ENCODE results near the gene POLD4. TPM values are rescaled to one million over a fixed set of nuclear protein-coding genes. Genes with fewer than 3 reads are reported as not detected.
A peak's percentile ranks its signal among the peaks of the same experiment; 100 is the strongest.

The POLD4 gene
- total RNA-seq, 1 donor, result 43.2 TPM

DNA sequence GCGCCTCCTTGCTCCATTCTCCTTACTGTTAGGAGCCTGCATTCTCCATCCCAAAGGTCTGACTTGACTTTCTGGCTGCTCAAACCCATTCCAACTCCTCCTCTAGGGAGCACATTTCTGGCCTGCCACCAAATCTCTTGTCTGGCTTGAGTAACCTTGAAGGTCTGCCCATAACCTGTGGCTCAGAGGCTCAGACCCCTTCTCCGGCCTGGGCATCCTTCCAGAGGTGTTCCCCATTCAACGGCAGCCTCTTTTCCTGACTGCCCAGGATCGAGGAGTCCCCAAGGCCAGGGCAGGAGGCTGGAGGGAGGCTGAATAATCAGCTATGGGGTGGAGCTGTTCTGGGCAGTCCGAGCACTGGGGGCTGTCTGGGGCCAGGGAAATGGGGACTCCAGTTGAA is 40.6 kb upstream of the POLD4 start:
- DNase-seq (ENCODE audit: low read depth), result no peak
- H3K4me3 ChIP-seq (ENCODE audit: low read depth, low read length), result no peak overlapping the region
- TF ChIP-seq, protein P1, sequence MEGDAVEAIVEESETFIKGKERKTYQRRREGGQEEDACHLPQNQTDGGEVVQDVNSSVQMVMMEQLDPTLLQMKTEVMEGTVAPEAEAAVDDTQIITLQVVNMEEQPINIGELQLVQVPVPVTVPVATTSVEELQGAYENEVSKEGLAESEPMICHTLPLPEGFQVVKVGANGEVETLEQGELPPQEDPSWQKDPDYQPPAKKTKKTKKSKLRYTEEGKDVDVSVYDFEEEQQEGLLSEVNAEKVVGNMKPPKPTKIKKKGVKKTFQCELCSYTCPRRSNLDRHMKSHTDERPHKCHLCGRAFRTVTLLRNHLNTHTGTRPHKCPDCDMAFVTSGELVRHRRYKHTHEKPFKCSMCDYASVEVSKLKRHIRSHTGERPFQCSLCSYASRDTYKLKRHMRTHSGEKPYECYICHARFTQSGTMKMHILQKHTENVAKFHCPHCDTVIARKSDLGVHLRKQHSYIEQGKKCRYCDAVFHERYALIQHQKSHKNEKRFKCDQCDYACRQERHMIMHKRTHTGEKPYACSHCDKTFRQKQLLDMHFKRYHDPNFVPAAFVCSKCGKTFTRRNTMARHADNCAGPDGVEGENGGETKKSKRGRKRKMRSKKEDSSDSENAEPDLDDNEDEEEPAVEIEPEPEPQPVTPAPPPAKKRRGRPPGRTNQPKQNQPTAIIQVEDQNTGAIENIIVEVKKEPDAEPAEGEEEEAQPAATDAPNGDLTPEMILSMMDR (IDR thresholded peaks at IDR 0.05; ENCODE audit: insufficient read depth, low read depth, low read length), result no peak

DNA sequence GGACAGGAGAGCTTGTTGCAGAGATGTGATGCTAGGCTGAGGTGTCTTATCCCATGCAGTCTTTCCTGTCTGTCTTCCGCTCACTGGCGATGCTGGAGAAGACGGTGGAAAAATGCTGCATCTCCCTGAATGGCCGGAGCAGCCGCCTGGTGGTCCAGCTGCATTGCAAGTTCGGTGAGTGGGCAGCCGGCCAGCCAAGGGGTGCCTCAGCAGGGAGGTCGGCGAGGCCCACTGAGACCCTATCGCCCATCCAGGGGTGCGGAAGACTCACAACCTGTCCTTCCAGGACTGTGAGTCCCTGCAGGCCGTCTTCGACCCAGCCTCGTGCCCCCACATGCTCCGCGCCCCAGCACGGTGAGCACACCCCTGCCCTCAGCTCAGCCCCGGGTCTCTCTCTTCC is 40.1 kb upstream of the POLD4 start:
- no peak for DNase-seq (ENCODE audit: low read depth)
- H3K4me3 ChIP-seq (ENCODE audit: low read depth, low read length), result no peak overlapping the region
- TF ChIP-seq, protein P1 (IDR thresholded peaks at IDR 0.05; ENCODE audit: insufficient read depth, low read depth, low read length), result no peak

DNA sequence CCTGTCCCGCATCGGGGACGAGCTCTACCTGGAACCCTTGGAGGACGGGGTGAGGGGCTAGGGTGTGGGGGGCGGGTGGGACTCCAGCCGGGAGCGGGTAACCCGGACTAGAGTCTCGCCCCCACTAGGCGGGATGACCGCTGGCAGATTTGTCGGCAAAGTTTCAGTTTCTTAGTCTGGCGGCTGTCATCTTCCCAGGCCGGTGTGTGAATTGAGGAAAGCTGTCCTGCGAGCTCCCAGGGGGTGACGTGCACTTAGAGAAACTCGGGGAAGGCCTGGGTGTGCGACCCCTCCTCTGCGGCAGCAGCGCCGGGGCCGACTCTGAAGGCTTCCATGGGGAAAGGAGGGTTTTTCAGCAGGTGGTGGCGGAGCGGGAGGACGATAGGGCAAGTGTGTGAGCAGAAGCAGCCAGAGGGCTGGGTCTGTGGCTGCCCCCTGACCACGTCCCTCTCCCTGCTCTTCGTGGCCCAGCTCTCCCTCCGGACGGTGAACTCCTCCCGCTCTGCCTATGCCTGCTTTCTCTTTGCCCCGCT is 38.9 kb upstream of the POLD4 start:
- H3K4me3 ChIP-seq (ENCODE audit: low read depth, low read length), result peak overlapping the region; percentile 88
- TF ChIP-seq, protein P1 (IDR thresholded peaks at IDR 0.05; ENCODE audit: insufficient read depth, low read depth, low read length), result no peak
- no peak for DNase-seq (ENCODE audit: low read depth)

DNA sequence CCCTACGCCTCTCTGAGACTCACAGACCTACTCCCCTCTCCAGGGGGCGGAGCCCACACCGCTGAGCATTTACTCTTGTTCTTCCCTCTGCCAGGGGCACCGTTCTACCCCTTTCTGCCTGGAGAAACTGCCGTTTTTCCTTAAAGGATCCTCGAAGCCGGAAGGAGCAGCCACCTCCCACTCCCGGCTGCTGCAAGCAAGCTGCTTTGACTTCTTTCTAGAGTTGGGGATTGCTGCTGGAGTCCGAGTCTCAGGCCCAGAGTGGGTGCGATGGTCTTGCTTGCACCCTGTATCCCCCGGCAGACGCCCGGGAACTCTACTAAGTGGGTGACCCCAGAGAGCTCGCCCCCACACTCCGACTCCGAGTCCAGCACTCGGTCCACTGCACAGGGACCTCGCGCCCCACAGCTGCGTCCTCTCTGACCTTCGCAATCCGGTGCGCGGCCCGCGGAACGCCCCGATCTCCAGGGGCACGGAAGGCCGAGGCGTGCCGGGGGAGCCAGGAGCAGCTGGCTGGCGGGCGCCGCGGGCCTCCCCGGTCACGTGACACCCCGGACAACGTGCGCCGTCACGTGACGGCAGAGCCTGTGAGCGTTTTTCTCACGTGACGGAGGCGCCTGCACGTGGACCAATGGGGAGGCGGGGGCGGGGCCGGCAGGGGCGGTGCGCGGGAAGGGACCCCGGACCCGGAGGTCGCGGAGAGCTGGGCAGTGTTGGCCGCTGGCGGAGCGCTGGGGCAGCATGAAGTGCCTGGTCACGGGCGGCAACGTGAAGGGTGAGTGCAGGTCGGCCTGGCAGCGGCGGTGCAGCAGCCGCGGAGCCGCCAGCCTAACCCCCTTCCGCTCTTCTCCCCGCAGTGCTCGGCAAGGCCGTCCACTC is 38.2 kb upstream of the POLD4 start, which contains the start of gene RAD9A:
Gene RAD9A, plus strand, starts transcription at position 683 of the 879 bp plus-strand sequence. Its CDS starts 59 bp downstream, at position 742.
- TF ChIP-seq, protein P1 (IDR thresholded peaks at IDR 0.05; ENCODE audit: insufficient read depth, low read depth, low read length), result no peak
- DNase-seq (ENCODE audit: low read depth), result peak; percentile 94
- H3K4me3 ChIP-seq (ENCODE audit: low read depth, low read length), result peak within 1 kb of the TSS; percentile 88

DNA sequence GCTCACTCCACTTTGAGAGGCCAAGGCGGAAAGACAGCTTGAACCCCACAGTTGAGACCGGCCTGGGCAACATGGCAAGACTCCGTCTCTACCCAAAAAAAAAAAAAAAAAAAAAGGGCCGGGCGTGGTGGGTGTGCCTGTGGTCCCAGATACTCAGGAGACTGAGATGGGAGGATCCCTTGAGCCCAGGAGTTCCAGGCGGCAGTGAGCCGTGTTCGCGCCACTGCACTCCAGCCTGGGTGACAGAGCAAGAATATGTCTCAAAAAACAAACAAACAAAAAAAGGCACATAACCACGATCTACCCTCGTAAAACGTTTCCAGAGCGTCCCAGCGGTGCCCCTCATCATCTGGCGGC is 37.6 kb upstream of the POLD4 start:
- peak overlapping the region; percentile 88 for H3K4me3 ChIP-seq (ENCODE audit: low read depth, low read length)
- TF ChIP-seq, protein P1 (IDR thresholded peaks at IDR 0.05; ENCODE audit: insufficient read depth, low read depth, low read length), result no peak
- no peak for DNase-seq (ENCODE audit: low read depth)

DNA sequence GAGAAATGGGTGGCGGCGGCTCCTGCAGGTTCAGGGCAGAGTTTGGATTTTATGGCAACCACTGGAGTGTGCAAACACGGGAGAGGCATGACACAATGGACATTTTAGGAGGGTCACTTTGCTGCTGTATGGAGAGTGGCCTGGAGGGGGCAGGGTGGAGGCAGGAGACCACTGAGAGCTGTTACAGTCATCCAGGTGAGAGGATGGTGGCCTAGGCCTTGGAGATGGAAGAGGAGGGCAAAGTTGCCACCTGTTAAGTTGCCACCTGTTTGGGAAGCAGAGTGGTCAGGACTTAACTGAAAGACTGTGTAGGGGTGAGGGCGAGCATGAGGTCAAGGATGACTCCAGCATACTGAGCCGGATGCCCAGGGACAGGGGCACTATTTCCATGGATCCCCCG is 36.1 kb upstream of the POLD4 start:
- TF ChIP-seq, protein P1 (IDR thresholded peaks at IDR 0.05; ENCODE audit: insufficient read depth, low read depth, low read length), result peak; percentile 70
- no peak overlapping the region for H3K4me3 ChIP-seq (ENCODE audit: low read depth, low read length)
- no peak for DNase-seq (ENCODE audit: low read depth)
